Activated T-helper 1 cell treated with Interleukin-2 at 50 U/mL for 16 hours (primary cell): Measurements from ENCODE around the gene CPVL.
"Not testable (repeated sequence)": the region's sequence is repeated elsewhere in the genome, so short reads cannot be mapped to it uniquely, and the experiment has no call there.

Experiments
- DNase-seq: peaks from one replicate; pipeline ENCODE4 v3.0.0-alpha.2; 2020; ENCODE audit warnings: low read depth

Gene CPVL

DNA sequence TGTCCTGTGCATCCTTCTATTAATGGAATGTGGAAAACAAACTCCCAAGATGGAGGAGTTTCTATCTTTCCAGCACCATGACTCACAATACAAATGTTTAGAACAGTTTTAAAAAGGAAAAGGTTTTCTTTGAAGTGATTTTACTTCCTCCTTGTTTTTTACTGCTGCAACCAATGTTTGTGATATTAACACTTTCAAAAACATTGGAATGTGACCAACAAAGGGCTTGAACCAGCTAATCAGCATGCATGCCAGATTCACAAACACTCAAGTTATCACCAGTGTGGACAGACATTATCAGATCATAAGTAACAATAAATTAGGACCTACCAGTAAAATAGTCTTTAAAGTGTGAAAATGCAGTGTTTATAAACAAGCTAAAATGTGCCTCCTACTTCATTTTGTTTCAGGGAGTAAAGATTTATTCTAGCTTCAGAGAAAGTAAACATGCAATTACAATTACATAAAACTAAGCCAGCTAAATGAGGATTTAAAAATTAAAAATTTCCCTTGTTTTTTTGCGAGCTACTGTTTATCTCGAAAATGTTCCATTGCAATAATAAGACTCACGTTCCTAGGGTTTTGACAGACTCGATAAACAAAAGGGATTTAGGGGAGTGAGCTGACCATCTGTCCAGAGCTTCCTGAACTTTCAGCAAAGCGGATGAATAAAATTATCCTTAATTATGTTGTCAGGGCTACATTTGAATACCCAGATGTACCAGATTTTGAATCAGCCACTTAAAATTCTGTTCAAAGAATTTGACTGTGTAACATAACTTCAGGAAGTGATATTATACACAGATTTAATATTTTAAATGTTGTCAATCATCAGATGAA lies 29.8 kb downstream of the CPVL start:
- DNase-seq = no peak

- DNase-seq = no peak
Measured at GRCh38 chr7:29115753-29116152, 30.6 kb downstream of the CPVL start.

DNA sequence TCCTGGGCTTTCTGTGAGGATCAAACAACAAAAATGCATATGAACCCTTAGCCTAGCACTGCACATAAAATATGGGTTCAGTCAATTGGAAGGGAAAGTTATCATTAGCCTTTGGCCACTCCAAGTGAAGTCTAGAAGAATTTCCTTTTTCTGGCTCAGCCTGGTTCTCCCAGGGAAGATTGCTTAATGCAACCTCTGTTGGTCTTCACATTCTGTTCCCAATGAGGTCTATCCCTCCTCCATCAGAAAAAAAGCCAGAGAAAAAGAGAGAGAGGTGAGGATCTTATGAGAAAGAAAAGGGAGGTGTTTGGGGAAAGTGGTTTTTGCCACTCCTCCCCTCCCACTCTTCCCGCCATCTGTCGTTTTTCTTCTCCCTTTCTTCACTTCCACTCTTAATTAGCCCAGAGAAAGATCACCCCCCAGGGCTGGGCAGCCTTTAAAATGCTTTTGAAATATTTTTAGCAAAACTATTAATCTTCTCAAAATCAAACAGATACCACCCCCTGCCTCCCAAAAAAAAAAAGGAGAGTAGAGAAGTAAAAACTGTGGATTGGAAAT lies 31.1 kb downstream of the CPVL start:
- no peak for DNase-seq

GRCh38 chr7:29114266-29114665 lies 32.1 kb downstream of the CPVL start:
- DNase-seq = not testable (repeated sequence)

GRCh38 chr7:29113384-29114102 lies 32.8 kb downstream of the CPVL start:
- no peak for DNase-seq

DNA sequence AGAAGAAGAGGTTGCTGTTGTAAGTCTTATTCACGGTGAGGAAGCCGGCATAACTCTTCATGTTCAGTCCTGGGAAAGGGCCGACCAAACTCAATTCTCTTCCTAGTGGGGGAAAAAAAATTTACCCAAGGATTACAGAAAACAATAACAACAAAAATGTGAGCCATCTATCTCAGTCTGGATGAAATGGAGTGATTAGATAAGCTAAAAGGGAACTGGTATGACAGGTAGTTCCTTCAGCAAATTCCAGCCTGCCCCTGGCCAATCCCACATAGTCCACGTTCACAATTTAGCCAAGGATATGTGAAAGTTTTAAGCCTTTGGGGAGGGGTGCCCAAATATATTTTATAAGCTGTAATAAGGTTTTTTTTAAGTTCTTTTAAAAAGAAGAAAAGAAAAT lies 33.6 kb downstream of the CPVL start:
- DNase-seq = no peak

- no peak for DNase-seq
Measured at GRCh38 chr7:29109899-29110298, 36.4 kb downstream of the CPVL start.

DNA sequence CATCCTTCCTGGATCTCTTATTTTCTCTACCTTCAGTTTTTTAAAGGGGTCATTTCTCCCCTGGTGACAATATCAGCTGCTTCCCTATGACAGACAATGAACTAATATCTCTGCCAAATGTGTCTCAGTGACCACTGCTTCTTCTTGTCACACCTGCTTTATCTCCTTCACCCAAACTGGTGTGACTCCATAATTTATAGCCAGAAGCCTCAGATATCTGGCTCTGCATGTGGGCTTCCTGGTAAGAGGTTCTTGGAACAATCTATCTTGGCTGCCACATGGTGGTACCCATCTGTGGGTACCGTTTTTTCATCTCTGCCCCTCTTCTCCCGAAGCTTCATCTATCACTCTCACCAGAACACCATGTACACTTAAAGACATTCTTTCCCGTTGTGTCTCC lies 37.0 kb downstream of the CPVL start:
- no peak for DNase-seq

DNA sequence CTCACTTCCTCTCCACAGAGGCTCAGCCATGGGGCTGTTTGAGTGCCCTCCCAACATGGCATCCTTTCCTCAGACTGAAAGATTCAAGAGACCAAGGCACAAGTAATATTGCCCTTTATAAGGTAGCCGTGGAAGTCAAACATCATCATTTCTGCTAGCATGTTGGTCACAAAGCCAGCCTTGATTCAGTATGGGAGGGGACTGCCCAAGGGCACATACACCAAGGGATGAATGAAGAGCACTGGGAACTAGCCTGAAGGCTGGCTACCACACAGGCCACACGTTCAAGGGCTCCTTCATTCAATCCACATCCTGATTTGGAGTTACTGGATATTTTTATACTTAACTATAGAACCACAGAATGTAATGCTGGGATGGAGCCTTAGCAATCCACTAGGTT lies 39.3 kb downstream of the CPVL start:
- no peak for DNase-seq

DNA sequence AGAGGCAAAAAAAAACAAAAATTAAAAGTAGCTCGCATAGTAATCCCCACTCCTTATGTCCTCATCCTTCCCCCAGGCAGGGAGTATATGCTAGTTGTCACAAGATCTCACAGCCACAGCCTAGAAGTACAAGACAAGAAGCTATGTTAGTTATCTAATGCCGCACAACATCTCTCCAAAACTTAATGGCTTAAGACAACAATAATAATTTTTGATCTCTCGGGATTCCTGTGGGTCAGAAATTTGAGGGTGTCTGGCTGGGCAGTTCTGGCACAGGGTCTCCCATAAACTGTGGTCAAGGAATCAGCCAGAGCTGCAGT lies 39.7 kb downstream of the CPVL start:
- DNase-seq = no peak

- DNase-seq = no peak
Measured at GRCh38 chr7:29105752-29106668, 40.3 kb downstream of the CPVL start.

- DNase-seq = no peak
Measured at GRCh38 chr7:29105191-29105590, 41.1 kb downstream of the CPVL start.

DNA sequence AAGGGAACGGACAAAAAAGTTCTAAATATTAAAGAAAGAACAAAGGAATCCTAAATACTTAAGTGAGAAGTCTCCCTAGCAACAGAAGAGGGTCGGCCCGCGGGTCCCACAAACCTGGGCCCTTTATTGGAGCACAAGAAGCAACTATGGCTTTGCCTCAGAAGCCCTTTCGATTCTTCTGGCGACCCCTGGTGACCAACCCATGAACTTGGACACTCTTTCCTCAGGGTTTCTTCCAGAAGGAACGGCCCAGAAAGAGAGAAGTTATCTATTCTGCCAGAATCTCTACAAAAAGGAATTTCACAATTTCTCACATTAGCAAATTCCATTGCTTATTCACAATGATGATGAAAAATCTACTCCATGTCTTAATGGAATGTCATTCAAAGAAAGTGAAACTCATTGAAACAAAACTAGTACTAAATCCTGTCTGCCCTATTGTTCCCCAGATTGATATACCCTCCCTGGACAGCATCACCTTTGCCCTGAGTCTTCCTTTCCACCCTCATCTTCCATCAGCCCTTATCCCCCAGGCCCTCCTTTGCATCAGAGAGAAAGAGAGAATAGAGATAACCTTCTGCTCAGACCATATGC lies 43.7 kb downstream of the CPVL start:
- DNase-seq = no peak

- DNase-seq = no peak
Measured at GRCh38 chr7:29100924-29101323, 45.4 kb downstream of the CPVL start.

GRCh38 chr7:29099896-29100847 lies 46.2 kb downstream of the CPVL start:
- no peak for DNase-seq

DNA sequence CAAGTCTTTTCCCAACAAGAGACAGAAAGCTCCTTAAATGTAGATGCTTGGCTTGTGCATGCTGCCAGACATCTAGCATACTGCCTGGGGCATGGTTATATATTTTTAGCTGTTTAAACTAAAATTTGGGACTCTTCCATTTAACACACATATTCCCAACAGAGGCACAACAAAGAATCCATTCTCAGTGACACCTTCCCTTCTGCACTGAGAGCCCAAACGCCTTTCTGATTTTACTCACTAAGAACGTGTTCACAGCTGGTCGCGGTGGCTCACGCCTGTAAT lies 49.9 kb downstream of the CPVL start:
- no peak for DNase-seq

GRCh38 chr7:29095631-29096445 lies 50.5 kb downstream of the CPVL start:
- DNase-seq = no peak

GRCh38 chr7:29093091-29093490 lies 53.2 kb downstream of the CPVL start:
- not testable (repeated sequence) for DNase-seq

- no peak for DNase-seq
Measured at GRCh38 chr7:29091715-29092114, 54.6 kb downstream of the CPVL start.
